ENCODE data around the gene ATP8B1. TPM values are rescaled to one million over a fixed set of nuclear protein-coding genes. Genes with fewer than 3 reads are reported as not detected.

Gene ATP8B1
- total RNA-seq, 2 donors from 2014 or later = 18.5 to 41.5 TPM

GRCh38 chr18:57791911-57792310 lies 11.2 kb downstream of the ATP8B1 start:
- DNase-seq (no peak), ATAC-seq (no peak)
- H3K4me1 ChIP-seq = peaks cover 88% of the 10 kb centered on the region
- H3K27ac ChIP-seq = no peak overlapping the region
- no peak for TF ChIP-seq CTCF (IDR thresholded peaks at IDR 0.05)
- TF ChIP-seq POLR2A (IDR thresholded peaks at IDR 0.05) = no peak
- H3K36me3 ChIP-seq (replicated peaks in 1 of 2; ENCODE audit: insufficient read depth in 1 of 2, low read depth in 2 of 2) = no peaks in the 10 kb centered on the region
- no peaks in the 10 kb centered on the region for H3K27me3 ChIP-seq
- no peak overlapping the region for H3K4me3 ChIP-seq
- no peaks in the 10 kb centered on the region for H3K9me3 ChIP-seq
- 45 to 53% methylated on average over 2 of the region's 2 CpGs for WGBS, 2 donors
- intact Hi-C loops (cut with DNase I) = loop anchor here (10.0 kb wide), 1 partner anchor 47 kb away; no protein-coding TSS in a partner anchor

- Histone ChIP-seq H3K27ac (no peak overlapping the region), H3K36me3 (replicated peaks in 1 of 2; ENCODE audit: insufficient read depth in 1 of 2, low read depth in 2 of 2) (no peaks in the 10 kb centered on the region), H3K4me1 (peaks cover 86% of the 10 kb centered on the region), H3K9me3 (no peaks in the 10 kb centered on the region), H3K4me3 (no peak overlapping the region), H3K27me3 (no peaks in the 10 kb centered on the region)
- DNase-seq (no peak), ATAC-seq (no peak)
- intact Hi-C loops (cut with DNase I) = loop anchor here (10.0 kb wide), 1 partner anchor 46 kb away; no protein-coding TSS in a partner anchor
- TF ChIP-seq CTCF (IDR thresholded peaks at IDR 0.05) (no peak), POLR2A (IDR thresholded peaks at IDR 0.05) (no peak)
- 92 to 94% methylated on average over 5 of the region's 5 CpGs for WGBS, 2 donors
These were observed 11.9 kb downstream of the ATP8B1 start for GRCh38 chr18:57791192-57791591.

GRCh38 chr18:57790316-57790715 lies 12.8 kb downstream of the ATP8B1 start:
- H3K9me3 ChIP-seq = no peaks in the 10 kb centered on the region
- peaks cover 86% of the 10 kb centered on the region for H3K4me1 ChIP-seq
- 86 to 94% methylated on average over 4 of the region's 4 CpGs for WGBS, 2 donors
- ATAC-seq (no peak), DNase-seq (no peak)
- intact Hi-C loops (cut with DNase I) = loop anchor here (10.0 kb wide), 1 partner anchor 46 kb away; no protein-coding TSS in a partner anchor
- no peaks in the 10 kb centered on the region for H3K27me3 ChIP-seq
- H3K36me3 ChIP-seq (replicated peaks in 1 of 2; ENCODE audit: insufficient read depth in 1 of 2, low read depth in 2 of 2) = no peaks in the 10 kb centered on the region
- TF ChIP-seq POLR2A (IDR thresholded peaks at IDR 0.05) (no peak), CTCF (IDR thresholded peaks at IDR 0.05) (no peak)
- peak overlapping the region in 3 of 4 donors; percentile 70 to 84 (median 83) for H3K27ac ChIP-seq
- no peak overlapping the region for H3K4me3 ChIP-seq

- H3K27me3 ChIP-seq = no peaks in the 10 kb centered on the region
- TF ChIP-seq CTCF (IDR thresholded peaks at IDR 0.05) (no peak), POLR2A (IDR thresholded peaks at IDR 0.05) (no peak)
- H3K36me3 ChIP-seq (replicated peaks in 1 of 2; ENCODE audit: insufficient read depth in 1 of 2, low read depth in 2 of 2) = no peaks in the 10 kb centered on the region
- no peak for ATAC-seq
- H3K4me1 ChIP-seq = peaks cover 80% of the 10 kb centered on the region
- peak overlapping the region; percentile 37 to 84 (median 76) for H3K27ac ChIP-seq
- no peak for DNase-seq
- no peaks in the 10 kb centered on the region for H3K9me3 ChIP-seq
- intact Hi-C loops (cut with DNase I) = loop anchor here (10.0 kb wide), 1 partner anchor 45 kb away; no protein-coding TSS in a partner anchor
- no peak overlapping the region for H3K4me3 ChIP-seq
- 66 to 73% methylated on average over 4 of the region's 4 CpGs for WGBS, 2 donors
These were observed 13.4 kb downstream of the ATP8B1 start for GRCh38 chr18:57789759-57790158.

GRCh38 chr18:57789090-57789489 lies 14.0 kb downstream of the ATP8B1 start:
- 1 to 17% methylated on average over 6 of the region's 6 CpGs for WGBS, 2 donors
- no peak overlapping the region for H3K4me3 ChIP-seq
- ATAC-seq (peak; percentile 82), DNase-seq (peak; percentile 43 to 68 (median 53))
- intact Hi-C loops (cut with DNase I) = no loop called here
- peaks cover 81% of the 10 kb centered on the region for H3K4me1 ChIP-seq
- H3K27me3 ChIP-seq = no peaks in the 10 kb centered on the region
- H3K9me3 ChIP-seq = no peaks in the 10 kb centered on the region
- H3K27ac ChIP-seq = peak overlapping the region; percentile 37 to 84 (median 76)
- no peaks in the 10 kb centered on the region for H3K36me3 ChIP-seq (replicated peaks in 1 of 2; ENCODE audit: insufficient read depth in 1 of 2, low read depth in 2 of 2)
- TF ChIP-seq POLR2A (IDR thresholded peaks at IDR 0.05) (no peak), CTCF (IDR thresholded peaks at IDR 0.05) (no peak)

Measured in body of pancreas (tissue), 4 donors.